Measurements from ENCODE around the gene USP32. TPM values are rescaled to one million over a fixed set of nuclear protein-coding genes. Genes with fewer than 3 reads are reported as not detected.
"Not testable (repeated sequence)": the region's sequence is repeated elsewhere in the genome, so short reads cannot be mapped to it uniquely, and the experiment has no call there.

USP32 gene
- polyA plus RNA-seq, 1 donor (not counting 4 experiments of a cell fraction or from before 2014, with no cell fraction given) = 37.6 TPM

- FAIRE-seq = not testable (repeated sequence)
Observed at GRCh38 chr17:60211282-60211681, 180.7 kb downstream of the USP32 start.

GRCh38 chr17:60208302-60208701 is 183.6 kb downstream of the USP32 start:
- H3K36me3 ChIP-seq (ENCODE audit: control insufficient read depth in 2 of 2, extremely low read depth in 1 of 2, insufficient read depth in 2 of 2, low read length in 2 of 2); FAIRE-seq; H3K9me1 ChIP-seq (ENCODE audit: control insufficient read depth, extremely low read depth, insufficient read depth, low read length); H4K20me1 ChIP-seq (ENCODE audit: control insufficient read depth, extremely low read depth, insufficient read depth, low read length); H3K4me3 ChIP-seq (ENCODE audit: control insufficient read depth in 2 of 3, extremely low read depth in 1 of 3, insufficient read depth in 2 of 3, low read depth in 1 of 3, low read length in 3 of 3); H3K9ac ChIP-seq (ENCODE audit: control insufficient read depth, extremely low read depth, insufficient read depth, low read length); H2AFZ ChIP-seq (ENCODE audit: control insufficient read depth, low read length); H3K27ac ChIP-seq (ENCODE audit: control insufficient read depth, insufficient read depth, low read length); H3K4me1 ChIP-seq (ENCODE audit: control insufficient read depth, extremely low read depth, insufficient read depth, low read length); H3K4me2 ChIP-seq (ENCODE audit: control insufficient read depth, extremely low read depth, insufficient read depth, low read depth, low read length); H3K9me3 ChIP-seq (ENCODE audit: control insufficient read depth, low read depth, low read length); H3K79me2 ChIP-seq (ENCODE audit: control insufficient read depth, insufficient read depth, low read length); H3K27me3 ChIP-seq (ENCODE audit: control insufficient read depth, extremely low read depth, insufficient read depth, low read length); dilution Hi-C loops (cut with MboI; ENCODE audit: extremely low pct_ligation_motif_present, low sequenced_read_pairs); DNase-seq (ENCODE audit: low read depth, low spot score): not testable (repeated sequence)

More at GRCh38 chr17:60211282-60211681, 180.7 kb downstream of the USP32 start:
- H3K27ac ChIP-seq (ENCODE audit: control insufficient read depth, insufficient read depth, low read length); dilution Hi-C loops (cut with MboI; ENCODE audit: extremely low pct_ligation_motif_present, low sequenced_read_pairs); H3K36me3 ChIP-seq (ENCODE audit: control insufficient read depth in 2 of 2, extremely low read depth in 1 of 2, insufficient read depth in 2 of 2, low read length in 2 of 2); H3K27me3 ChIP-seq (ENCODE audit: control insufficient read depth, extremely low read depth, insufficient read depth, low read length); H3K9me1 ChIP-seq (ENCODE audit: control insufficient read depth, extremely low read depth, insufficient read depth, low read length); DNase-seq (ENCODE audit: low read depth, low spot score); H3K9ac ChIP-seq (ENCODE audit: control insufficient read depth, extremely low read depth, insufficient read depth, low read length); H3K9me3 ChIP-seq (ENCODE audit: control insufficient read depth, low read depth, low read length); H2AFZ ChIP-seq (ENCODE audit: control insufficient read depth, low read length); H3K4me2 ChIP-seq (ENCODE audit: control insufficient read depth, extremely low read depth, insufficient read depth, low read depth, low read length); H4K20me1 ChIP-seq (ENCODE audit: control insufficient read depth, extremely low read depth, insufficient read depth, low read length); H3K4me3 ChIP-seq (ENCODE audit: control insufficient read depth in 2 of 3, extremely low read depth in 1 of 3, insufficient read depth in 2 of 3, low read depth in 1 of 3, low read length in 3 of 3); H3K79me2 ChIP-seq (ENCODE audit: control insufficient read depth, insufficient read depth, low read length); H3K4me1 ChIP-seq (ENCODE audit: control insufficient read depth, extremely low read depth, insufficient read depth, low read length): not testable (repeated sequence)

DNA sequence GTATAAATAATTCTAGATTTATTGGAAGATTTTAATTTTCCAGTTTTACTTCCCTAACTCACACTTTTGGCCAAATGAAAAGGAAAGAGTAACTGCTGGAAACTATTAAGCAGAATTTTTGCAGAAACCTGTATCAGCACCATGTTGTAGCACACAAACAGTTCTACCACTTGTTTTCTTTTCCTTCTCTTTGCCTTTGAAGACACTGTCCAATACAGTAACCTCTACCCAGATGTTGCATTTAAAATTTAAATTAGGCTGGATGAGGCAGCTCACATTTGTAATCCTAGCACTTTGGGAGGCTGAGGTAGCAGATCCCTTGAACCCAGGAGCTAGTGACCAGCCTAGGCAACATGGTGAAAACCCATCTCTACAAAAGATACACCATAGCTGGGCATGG is 186.2 kb downstream of the USP32 start:
- H3K9me1 ChIP-seq (ENCODE audit: control insufficient read depth, extremely low read depth, insufficient read depth, low read length); H2AFZ ChIP-seq (ENCODE audit: control insufficient read depth, low read length); H3K4me2 ChIP-seq (ENCODE audit: control insufficient read depth, extremely low read depth, insufficient read depth, low read depth, low read length); H3K4me1 ChIP-seq (ENCODE audit: control insufficient read depth, extremely low read depth, insufficient read depth, low read length); H3K27ac ChIP-seq (ENCODE audit: control insufficient read depth, insufficient read depth, low read length); H3K9ac ChIP-seq (ENCODE audit: control insufficient read depth, extremely low read depth, insufficient read depth, low read length); H3K36me3 ChIP-seq (ENCODE audit: control insufficient read depth in 2 of 2, extremely low read depth in 1 of 2, insufficient read depth in 2 of 2, low read length in 2 of 2); H4K20me1 ChIP-seq (ENCODE audit: control insufficient read depth, extremely low read depth, insufficient read depth, low read length); H3K79me2 ChIP-seq (ENCODE audit: control insufficient read depth, insufficient read depth, low read length); dilution Hi-C loops (cut with MboI; ENCODE audit: extremely low pct_ligation_motif_present, low sequenced_read_pairs); H3K27me3 ChIP-seq (ENCODE audit: control insufficient read depth, extremely low read depth, insufficient read depth, low read length); H3K9me3 ChIP-seq (ENCODE audit: control insufficient read depth, low read depth, low read length); FAIRE-seq; DNase-seq (ENCODE audit: low read depth, low spot score); H3K4me3 ChIP-seq (ENCODE audit: control insufficient read depth in 2 of 3, extremely low read depth in 1 of 3, insufficient read depth in 2 of 3, low read depth in 1 of 3, low read length in 3 of 3): not testable (repeated sequence)

DNA sequence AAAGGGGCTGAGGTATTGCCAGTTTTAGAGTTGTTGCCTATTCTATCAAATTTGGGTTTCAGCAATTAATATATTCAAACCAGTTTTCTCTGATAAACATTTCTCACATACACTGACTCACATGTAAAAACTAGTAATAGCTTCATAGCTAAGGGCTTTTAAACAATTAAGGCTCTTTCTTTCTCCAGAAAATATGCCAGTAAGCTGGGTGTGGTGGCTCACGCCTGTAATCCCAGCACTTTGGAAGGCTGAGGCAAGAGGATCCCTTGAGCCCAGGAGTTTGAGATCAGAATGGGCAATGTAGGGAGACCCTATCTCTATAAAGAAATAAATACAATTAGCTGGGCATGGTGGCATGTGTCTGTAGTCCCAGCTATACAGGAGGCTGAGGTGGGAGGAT is 193.3 kb downstream of the USP32 start:
- H3K9me1 ChIP-seq (ENCODE audit: control insufficient read depth, extremely low read depth, insufficient read depth, low read length); H3K9me3 ChIP-seq (ENCODE audit: control insufficient read depth, low read depth, low read length); H3K4me3 ChIP-seq (ENCODE audit: control insufficient read depth in 2 of 3, extremely low read depth in 1 of 3, insufficient read depth in 2 of 3, low read depth in 1 of 3, low read length in 3 of 3); H3K4me1 ChIP-seq (ENCODE audit: control insufficient read depth, extremely low read depth, insufficient read depth, low read length); H3K27ac ChIP-seq (ENCODE audit: control insufficient read depth, insufficient read depth, low read length); H3K9ac ChIP-seq (ENCODE audit: control insufficient read depth, extremely low read depth, insufficient read depth, low read length); H4K20me1 ChIP-seq (ENCODE audit: control insufficient read depth, extremely low read depth, insufficient read depth, low read length); FAIRE-seq; H3K36me3 ChIP-seq (ENCODE audit: control insufficient read depth in 2 of 2, extremely low read depth in 1 of 2, insufficient read depth in 2 of 2, low read length in 2 of 2); dilution Hi-C loops (cut with MboI; ENCODE audit: extremely low pct_ligation_motif_present, low sequenced_read_pairs); H3K79me2 ChIP-seq (ENCODE audit: control insufficient read depth, insufficient read depth, low read length); H3K27me3 ChIP-seq (ENCODE audit: control insufficient read depth, extremely low read depth, insufficient read depth, low read length); H2AFZ ChIP-seq (ENCODE audit: control insufficient read depth, low read length); H3K4me2 ChIP-seq (ENCODE audit: control insufficient read depth, extremely low read depth, insufficient read depth, low read depth, low read length); DNase-seq (ENCODE audit: low read depth, low spot score): not testable (repeated sequence)

DNA sequence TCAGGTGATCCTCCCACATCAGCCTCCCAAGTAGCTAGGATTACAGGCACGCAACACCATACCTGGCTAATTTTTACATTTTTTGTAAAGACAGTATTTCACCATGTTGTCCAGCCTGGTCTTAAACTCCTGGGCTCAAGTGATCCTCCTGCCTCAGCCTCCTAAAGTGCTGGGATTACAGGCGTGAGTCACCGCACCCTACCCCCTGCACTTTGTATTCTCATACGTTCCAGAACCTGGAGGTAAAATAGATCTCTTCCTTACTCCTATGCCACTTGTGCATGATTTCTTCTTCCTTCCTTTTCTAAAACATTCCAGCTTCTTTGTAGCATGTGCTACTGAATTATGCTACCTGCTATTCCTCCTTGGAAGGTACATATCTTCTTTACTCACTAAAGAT is 197.8 kb downstream of the USP32 start:
- H3K79me2 ChIP-seq (ENCODE audit: control insufficient read depth, insufficient read depth, low read length); H3K4me1 ChIP-seq (ENCODE audit: control insufficient read depth, extremely low read depth, insufficient read depth, low read length); H2AFZ ChIP-seq (ENCODE audit: control insufficient read depth, low read length); H3K36me3 ChIP-seq (ENCODE audit: control insufficient read depth in 2 of 2, extremely low read depth in 1 of 2, insufficient read depth in 2 of 2, low read length in 2 of 2); H3K4me3 ChIP-seq (ENCODE audit: control insufficient read depth in 2 of 3, extremely low read depth in 1 of 3, insufficient read depth in 2 of 3, low read depth in 1 of 3, low read length in 3 of 3); H3K4me2 ChIP-seq (ENCODE audit: control insufficient read depth, extremely low read depth, insufficient read depth, low read depth, low read length); FAIRE-seq; H4K20me1 ChIP-seq (ENCODE audit: control insufficient read depth, extremely low read depth, insufficient read depth, low read length); H3K9me1 ChIP-seq (ENCODE audit: control insufficient read depth, extremely low read depth, insufficient read depth, low read length); DNase-seq (ENCODE audit: low read depth, low spot score); H3K9me3 ChIP-seq (ENCODE audit: control insufficient read depth, low read depth, low read length); H3K27ac ChIP-seq (ENCODE audit: control insufficient read depth, insufficient read depth, low read length); dilution Hi-C loops (cut with MboI; ENCODE audit: extremely low pct_ligation_motif_present, low sequenced_read_pairs); H3K27me3 ChIP-seq (ENCODE audit: control insufficient read depth, extremely low read depth, insufficient read depth, low read length); H3K9ac ChIP-seq (ENCODE audit: control insufficient read depth, extremely low read depth, insufficient read depth, low read length): not testable (repeated sequence)
